B cell (primary cell): ENCODE results near the gene ADD3. TPM values are rescaled to one million over a fixed set of nuclear protein-coding genes. Genes with fewer than 3 reads are reported as not detected.

Experiments
- ATAC-seq: fragments of 200-7000 bp; cut with Tn5 transposase; one replicate; pipeline ENCODE4 v1.10.0; 2021; ENCODE audit warnings: low read depth, mild to moderate bottlenecking, moderate number of reproducible peaks, moderate library complexity
- CTCF ChIA-PET: fragments of 350-600 bp; sonication (Branson Sonifier 250); formaldehyde crosslinking; loops from one replicate; lab custom pipeline; 2021; ENCODE audit warnings: antibody characterized with exemption, inconsistent platforms; lab: Charles Lee
- POLR2A ChIA-PET: fragments of 350-600 bp; sonication (Branson Sonifier 250); formaldehyde crosslinking; loops from one replicate; lab custom pipeline; 2021; ENCODE audit warnings: antibody characterized with exemption; lab: Charles Lee
- DNase-seq: peaks from one replicate; pipeline ENCODE4 v3.0.0; 2013
- H2AFZ ChIP-seq: 2 replicates; pipeline ENCODE4 v1.6.1; 2012; ENCODE audit warnings: mild to moderate bottlenecking, low read depth, low read length; ENCODE audit not compliant: insufficient read depth, poor library complexity, severe bottlenecking
- H3K27ac ChIP-seq, 2 donors: 1 replicate in 1 of 2; 2 replicates in 1 of 2; pipeline ENCODE4 v1.5.1; 2012 to 2013; ENCODE audit warnings: low read length in 2 of 2, mild to moderate bottlenecking in 2 of 2, moderate library complexity in 1 of 2
- H3K27me3 ChIP-seq, 4 experiments: fragments of 200-600 bp in 1 of 4; sonication (generic) in 1 of 4; replicated peaks in 1 of 4; 1 replicate in 2 of 4; 2 replicates in 2 of 4; pipeline versions ENCODE4 v1.6.1 to v1.7.0; 2013 to 2016; ENCODE audit warnings: low read length in 3 of 4, mild to moderate bottlenecking in 2 of 4, mixed read lengths in 1 of 4, moderate library complexity in 1 of 4; ENCODE audit not compliant: insufficient read depth in 4 of 4, control insufficient read depth in 3 of 4; ENCODE audit errors: control extremely low read depth in 1 of 4
- H3K36me3 ChIP-seq, 2 experiments: replicated peaks in 1 of 2; 1 replicate in 1 of 2; 2 replicates in 1 of 2; pipeline versions ENCODE4 v1.6.1 to v1.7.1; 2013; ENCODE audit warnings: low read length in 1 of 2; ENCODE audit not compliant: insufficient read depth in 2 of 2, control insufficient read depth in 1 of 2; ENCODE audit errors: control extremely low read depth in 1 of 2, extremely low read depth in 1 of 2
- H3K4me1 ChIP-seq, 2 donors: fragments of 200-600 bp in 1 of 2; sonication (generic) in 1 of 2; 1 replicate in 1 of 2; 2 replicates in 1 of 2; pipeline versions ENCODE4 v1.5.1 to v1.6.1; 2013 to 2017; ENCODE audit warnings: low read length in 2 of 2; ENCODE audit not compliant: control insufficient read depth in 2 of 2, insufficient read depth in 2 of 2
- H3K4me2 ChIP-seq: replicated peaks from 2 replicates; pipeline ENCODE3; 2012; ENCODE audit warnings: mild to moderate bottlenecking, low read depth, low read length; ENCODE audit not compliant: poor library complexity, severe bottlenecking
- H3K4me3 ChIP-seq, 5 experiments: fragments of 200-600 bp in 1 of 5; sonication (generic) in 1 of 5; 1 replicate in 3 of 5; 2 replicates in 2 of 5; pipeline versions ENCODE4 v1.5.1 to v1.7.0; 2011 to 2016; ENCODE audit warnings: low read length in 4 of 5, mild to moderate bottlenecking in 4 of 5, low read depth in 2 of 5, control low read depth in 1 of 5, moderate library complexity in 1 of 5; ENCODE audit not compliant: insufficient read depth in 1 of 5; ENCODE audit errors: control extremely low read depth in 1 of 5, extremely low read depth in 1 of 5
- H3K79me2 ChIP-seq: fragments of 200-600 bp; sonication (generic); one replicate; pipeline ENCODE4 v1.6.0; 2016; ENCODE audit warnings: low read length; ENCODE audit not compliant: control insufficient read depth, insufficient read depth
- H3K9ac ChIP-seq: fragments of 200-600 bp; sonication (generic); 2 replicates; pipeline ENCODE4 v1.6.1; 2017; ENCODE audit warnings: mild to moderate bottlenecking, low read length, moderate library complexity
- H3K9me3 ChIP-seq, 3 donors: one replicate each; pipeline versions ENCODE4 v1.6.1 to v1.7.1; 2013; ENCODE audit warnings: low read length in 2 of 3; ENCODE audit not compliant: control insufficient read depth in 2 of 3, insufficient read depth in 1 of 3; ENCODE audit errors: control extremely low read depth in 1 of 3
- H4K20me1 ChIP-seq: 2 replicates; pipeline ENCODE4 v1.6.0; 2012; ENCODE audit warnings: mild to moderate bottlenecking, low read length; ENCODE audit not compliant: insufficient read depth, control insufficient read depth, poor library complexity, severe bottlenecking
- H3K27ac Mint-ChIP-seq: one replicate; pipeline ENCODE4 v1.8.0; 2021; ENCODE audit warnings: mixed read lengths
- H3K27me3 Mint-ChIP-seq: one replicate; pipeline ENCODE4 v1.8.0; 2021; ENCODE audit warnings: mixed read lengths
- H3K4me1 Mint-ChIP-seq: one replicate; pipeline ENCODE4 v1.8.0; 2021; ENCODE audit warnings: mixed read lengths
- H3K4me3 Mint-ChIP-seq: one replicate; pipeline ENCODE4 v1.8.0; 2021; ENCODE audit warnings: mixed read lengths
- H3K9me3 Mint-ChIP-seq: one replicate; pipeline ENCODE4 v1.8.0; 2022; ENCODE audit warnings: mixed read lengths; ENCODE audit not compliant: insufficient read depth
- CTCF ChIP-seq: fragments of 200-600 bp; IDR thresholded peaks from one replicate; pipeline ENCODE4 v1.8.0; 2022; ENCODE audit warnings: antibody characterized with exemption, mild to moderate bottlenecking
- EZH2 ChIP-seq: IDR thresholded peaks from 2 replicates; pipeline ENCODE4 v1.6.1; 2012; ENCODE audit warnings: borderline replicate concordance, low read depth, mild to moderate bottlenecking, moderate library complexity, low read length; ENCODE audit not compliant: insufficient read depth, poor library complexity, severe bottlenecking
- WGBS: methylation state at CpG from one replicate; pipeline ENCODE4 v1.1.5; 2013; ENCODE audit warnings: missing lambda C conversion rate; ENCODE audit not compliant: insufficient coverage; 5-methylcytosine and 5-hydroxymethylcytosine counted together
- intact Hi-C: fragments of 100-400 bp; cut with micrococcal nuclease; formaldehyde crosslinking; loops from one replicate; pipeline ENCODE4 v1.10.0; 2022
- polyA plus RNA-seq: library from polyadenylated mRNA; depleted of rRNA; stranded (reverse); fragments of >200 nt; gene quantifications from 2 replicates; pipeline ENCODE4 v1.2.3, GENCODE V29; 2012
- total RNA-seq, 2 donors: library from RNA; stranded (reverse); fragments of 120-200 nt in 1 of 2; gene quantifications; 1 replicate in 1 of 2; 2 replicates in 1 of 2; pipeline versions ENCODE4 v1.2.3 to v1.2.4, GENCODE V29; 2013 to 2022

The ADD3 gene
- total and polyA plus RNA-seq, 2 donors (not counting 1 experiment from before 2014, with no cell fraction given) = 156 to 185 TPM

- intact Hi-C loops = loop anchor here (2.0 kb wide), 1 partner anchor 131 kb away; no protein-coding TSS in a partner anchor
- Histone ChIP-seq H2AFZ (no peak overlapping the region), H3K79me2 (peaks cover 100% of the 10 kb centered on the region), H3K27ac (no peak overlapping the region), H3K4me3 (no peak overlapping the region), H4K20me1 (peaks cover 40% of the 10 kb centered on the region), H3K9ac (no peak overlapping the region), H3K4me2 (no peak overlapping the region), H3K27me3 (no peaks in the 10 kb centered on the region), H3K9me3 (no peaks in the 10 kb centered on the region), H3K4me1 (peaks cover 32 to 36% of the 10 kb centered on the region in 2 donors), H3K36me3 (no peaks in the 10 kb centered on the region)
- TF ChIP-seq EZH2 (no peak), CTCF (no peak)
- no peak overlapping the region for H3K27ac Mint-ChIP-seq
- CTCF ChIA-PET = interaction anchor here (0.8 to 3.6 kb wide), 8 partner anchors 11 to 195 kb away, joined by 3 to 19 read pairs (median 4); no protein-coding TSS in a partner anchor
- peaks cover 67% of the 10 kb centered on the region for H3K4me1 Mint-ChIP-seq
- H3K27me3 Mint-ChIP-seq = no peaks in the 10 kb centered on the region
- POLR2A ChIA-PET = no interaction called here
- ATAC-seq (no peak), DNase-seq (no peak)
- no peaks in the 10 kb centered on the region for H3K9me3 Mint-ChIP-seq
- no peak overlapping the region for H3K4me3 Mint-ChIP-seq
Observed at GRCh38 chr10:110016039-110016438, 8.3 kb downstream of the ADD3 start.

- no peak overlapping the region for H3K27ac ChIP-seq
- CTCF ChIA-PET = interaction anchor here (1.1 to 3.6 kb wide), 2 partner anchors 14 to 133 kb away, joined by 3 to 19 read pairs; no protein-coding TSS in a partner anchor
- intact Hi-C loops = loop anchor here (2.0 kb wide), 1 partner anchor 132 kb away; no protein-coding TSS in a partner anchor
- Mint-ChIP-seq H3K27me3 (no peaks in the 10 kb centered on the region), H3K9me3 (no peaks in the 10 kb centered on the region), H3K4me3 (peak overlapping the region; percentile 2), H3K27ac (peak overlapping the region; percentile 32), H3K4me1 (peaks cover 70% of the 10 kb centered on the region)
- ATAC-seq = no peak
- H3K79me2 ChIP-seq = peaks cover 100% of the 10 kb centered on the region
- no peak overlapping the region for H3K4me3 ChIP-seq
- no peak for TF ChIP-seq CTCF
- POLR2A ChIA-PET = no interaction called here
- H2AFZ ChIP-seq = no peak overlapping the region
- H3K36me3 ChIP-seq = no peaks in the 10 kb centered on the region
- peaks cover 30 to 33% of the 10 kb centered on the region in 2 donors for H3K4me1 ChIP-seq
- H3K9me3 ChIP-seq = no peaks in the 10 kb centered on the region
- WGBS = no CpG with 5 or more reads among the region's 4 CpGs
- H4K20me1 ChIP-seq = peaks cover 40% of the 10 kb centered on the region
- H3K27me3 ChIP-seq = no peaks in the 10 kb centered on the region
- no peak overlapping the region for H3K9ac ChIP-seq
- DNase-seq = no peak
- H3K4me2 ChIP-seq = peak overlapping the region; percentile 10
Observed at GRCh38 chr10:110017052-110017451, 9.3 kb downstream of the ADD3 start.
